GM19397 (cell line): ENCODE data around the gene SNRNP25.
"Not testable (repeated sequence)": the region's sequence is repeated elsewhere in the genome, so short reads cannot be mapped to it uniquely, and the experiment has no call there.

ENCODE experiments used
- ATAC-seq: cut with Tn5 transposase; IDR thresholded peaks from one replicate; pipeline ENCODE4 v1.9.1; 2021; ENCODE audit warnings: mild to moderate bottlenecking, moderate library complexity; ENCODE audit not compliant: unreplicated experiment

SNRNP25 gene

DNA sequence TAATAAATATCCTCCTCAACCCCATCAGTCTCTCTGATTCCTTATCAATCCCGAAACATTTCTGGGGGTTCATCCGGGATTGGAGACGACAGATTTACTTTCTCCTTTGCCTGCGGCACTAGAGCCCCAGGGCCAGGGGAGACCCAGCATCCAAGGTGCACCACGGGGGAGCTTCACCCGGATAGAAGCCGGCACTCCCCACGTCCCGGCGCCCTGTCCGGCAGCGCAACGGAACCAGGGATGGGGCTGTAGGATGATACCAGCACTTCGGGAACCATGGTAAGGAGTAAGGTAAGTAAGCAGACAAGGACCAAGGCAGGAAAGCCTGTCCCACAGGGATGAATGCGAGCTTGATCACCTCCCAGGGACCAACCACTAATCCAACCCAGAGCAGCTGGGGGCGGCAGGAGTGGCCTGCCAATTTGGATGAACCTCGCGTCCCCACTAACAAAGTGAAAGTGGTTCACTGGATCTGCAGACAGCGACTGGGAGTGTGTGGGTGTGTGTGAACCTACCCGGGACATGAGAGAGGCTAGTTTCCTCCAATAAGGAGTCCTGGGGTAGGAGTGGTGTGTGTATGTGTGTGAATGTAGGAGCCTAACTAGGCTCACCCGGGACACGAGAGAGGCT, 12.1 kb upstream of the SNRNP25 start:
- ATAC-seq: no peak

- no peak for ATAC-seq
These were observed 11.6 kb upstream of the SNRNP25 start for GRCh38 chr16:42069-42457.

DNA sequence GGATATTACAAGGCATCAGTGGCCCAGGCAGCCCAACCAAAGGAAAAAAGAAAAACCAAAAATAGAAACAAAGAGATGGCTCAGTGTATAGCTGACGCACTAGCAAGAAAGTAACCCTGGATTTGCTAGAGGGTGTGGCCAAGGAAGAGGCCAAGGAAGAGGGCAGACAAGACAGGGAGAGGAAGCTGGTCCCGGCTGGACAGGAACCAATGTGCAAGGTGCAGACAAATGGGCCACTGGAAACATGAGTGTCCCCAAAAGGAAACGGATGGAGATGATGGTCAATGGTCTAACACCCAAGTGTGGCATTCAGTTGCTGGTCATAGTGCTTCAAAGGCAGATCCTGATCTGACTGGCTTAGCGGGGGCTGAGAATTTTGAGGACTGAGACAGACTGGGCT, 10.9 kb upstream of the SNRNP25 start:
- no peak for ATAC-seq

DNA sequence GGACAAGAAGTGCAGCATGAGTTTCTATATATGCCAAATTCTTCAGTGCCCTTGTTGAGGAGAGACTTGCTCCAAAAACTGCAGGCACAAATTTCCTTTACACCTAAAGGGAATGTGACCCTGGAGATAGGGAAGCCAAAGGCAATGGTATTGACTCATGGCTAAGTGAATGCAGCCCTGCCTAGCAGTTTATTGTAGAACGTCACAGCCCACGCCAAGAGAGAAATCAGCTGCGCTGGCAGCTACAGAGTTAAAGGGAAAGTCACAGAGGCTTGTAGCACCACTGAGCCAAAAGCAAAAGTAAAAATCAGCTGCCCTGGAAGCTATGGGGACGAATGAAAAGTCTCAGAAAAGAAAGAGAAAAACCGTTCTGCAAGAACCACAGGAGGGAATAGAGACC, 10.3 kb upstream of the SNRNP25 start:
- no peak for ATAC-seq

GRCh38 chr16:44655-45054, 9.0 kb upstream of the SNRNP25 start:
- ATAC-seq: no peak

GRCh38 chr16:45454-45853, 8.2 kb upstream of the SNRNP25 start:
- ATAC-seq: no peak

DNA sequence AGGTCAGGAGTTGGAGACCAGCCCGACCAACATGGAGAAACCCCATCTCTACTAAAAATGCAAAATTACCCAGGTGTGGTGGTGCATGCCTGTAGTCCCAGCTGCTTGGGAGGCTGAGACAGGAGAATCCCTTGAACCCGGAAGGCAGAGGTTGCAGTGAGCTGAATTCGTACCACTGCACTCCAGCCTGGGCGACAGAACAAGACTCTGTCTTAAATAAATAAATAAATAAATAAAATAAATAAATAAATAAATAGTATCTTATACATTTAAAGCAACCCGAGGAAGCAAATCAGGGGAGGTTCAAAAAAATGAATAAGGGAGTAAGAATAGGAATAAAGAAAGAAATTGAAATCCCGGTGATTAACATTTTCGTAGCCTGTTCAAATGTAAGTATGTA, 7.1 kb upstream of the SNRNP25 start:
- not testable (repeated sequence) for ATAC-seq

- ATAC-seq: no peak
These were observed 6.4 kb upstream of the SNRNP25 start for GRCh38 chr16:47234-47633.

- ATAC-seq: no peak
These were observed 2.6 kb upstream of the SNRNP25 start for GRCh38 chr16:50769-51591.

DNA sequence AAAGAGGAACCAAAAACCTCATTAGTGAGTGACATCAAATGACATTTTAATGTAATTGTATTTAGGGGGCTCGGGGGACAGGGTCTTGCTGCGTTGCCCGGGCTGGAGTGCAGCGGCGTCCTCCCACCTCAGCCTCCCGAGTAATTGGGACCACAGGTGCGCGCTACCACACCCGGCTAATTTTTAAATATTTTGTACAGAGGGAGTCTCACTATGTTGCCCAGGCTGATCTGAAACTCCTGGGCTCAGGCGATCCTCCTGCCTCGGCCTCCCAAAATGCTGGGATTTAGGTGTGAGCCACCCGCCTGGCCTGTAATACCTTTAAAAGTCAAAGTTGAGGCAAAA, 581 bp downstream of the SNRNP25 start:
- ATAC-seq: no peak

- ATAC-seq: no peak
These were observed 2.0 kb downstream of the SNRNP25 start for GRCh38 chr16:55571-56136.

DNA sequence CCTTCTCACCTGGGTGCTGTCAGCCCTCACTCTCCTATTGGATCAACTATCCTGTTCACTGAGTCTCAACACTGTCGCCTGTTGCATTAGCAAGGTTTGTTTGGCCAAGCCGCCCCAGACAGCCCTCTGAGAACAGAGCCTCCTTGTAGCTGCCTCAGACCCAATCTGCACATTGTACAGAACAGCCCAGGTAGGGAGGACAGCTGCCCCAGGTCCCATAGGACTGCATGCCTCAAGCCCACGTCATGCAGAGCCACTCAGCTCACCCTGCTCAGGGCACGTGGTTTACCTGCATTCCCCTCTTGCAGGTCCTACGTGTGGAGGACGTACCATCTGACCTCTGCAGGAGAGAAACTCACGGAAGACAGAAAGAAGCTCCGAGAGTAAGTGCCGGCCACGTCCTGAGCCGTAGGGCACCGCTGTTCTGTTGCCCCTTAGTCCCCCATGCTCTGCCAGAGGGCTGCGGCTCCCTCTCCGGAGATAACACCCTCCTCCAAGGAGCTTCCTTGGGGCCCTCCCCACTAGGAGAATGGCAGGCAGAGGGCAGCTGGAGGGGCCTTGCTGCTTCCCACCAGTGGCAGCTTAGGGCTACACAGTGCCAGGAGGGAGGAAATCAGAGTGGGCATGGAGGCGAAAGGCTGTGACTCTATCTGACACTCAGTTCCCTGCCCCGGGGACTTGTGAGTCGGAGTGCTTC, 2.8 kb downstream of the SNRNP25 start:
- no peak for ATAC-seq

- ATAC-seq: no peak
These were observed 4.1 kb downstream of the SNRNP25 start for GRCh38 chr16:57711-58110.

- no peak for ATAC-seq
These were observed 5.1 kb downstream of the SNRNP25 start for GRCh38 chr16:58491-59439.

GRCh38 chr16:59440-60059, 5.9 kb downstream of the SNRNP25 start:
- ATAC-seq: no peak

DNA sequence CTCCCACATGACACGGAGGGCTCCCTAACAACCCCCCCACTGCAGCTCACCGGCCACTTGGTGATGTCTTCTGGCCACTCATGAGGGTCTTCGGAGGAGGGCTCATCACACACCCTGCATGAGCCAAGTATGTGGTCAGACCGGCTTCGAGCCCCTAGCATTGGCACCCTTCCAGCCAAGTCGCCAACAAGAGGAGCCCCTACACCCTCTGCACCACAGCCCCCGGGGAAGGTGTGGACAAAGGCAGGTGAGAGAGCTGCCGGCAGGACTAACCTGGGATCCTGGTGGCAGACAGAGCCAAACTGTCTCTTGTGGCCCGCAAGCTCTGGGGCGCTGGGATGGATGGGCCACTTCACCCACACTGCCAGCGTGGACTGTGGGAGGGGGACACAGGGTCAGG, 6.5 kb downstream of the SNRNP25 start:
- no peak for ATAC-seq

GRCh38 chr16:60929-61878, 7.6 kb downstream of the SNRNP25 start:
- no peak for ATAC-seq

DNA sequence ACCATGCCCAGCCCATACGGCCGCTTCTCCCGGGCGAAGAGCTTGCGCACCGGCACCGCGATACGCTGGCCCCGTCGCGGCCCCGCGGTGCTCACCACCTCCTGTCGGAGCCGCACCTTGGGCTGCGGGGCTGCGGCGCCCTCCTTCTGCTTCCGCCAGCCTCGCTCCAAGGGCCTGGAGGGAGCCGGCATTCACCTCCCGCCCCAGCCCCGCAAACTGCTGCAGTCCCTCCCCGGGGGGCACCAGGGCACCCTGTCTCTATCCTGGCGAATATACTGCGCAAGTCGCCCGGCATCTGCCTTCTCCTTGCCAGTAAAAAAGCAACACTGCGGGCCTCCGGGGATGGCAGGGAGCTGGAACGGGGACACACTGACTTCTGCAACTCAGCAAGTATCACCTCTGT, 8.3 kb downstream of the SNRNP25 start:
- ATAC-seq: no peak

DNA sequence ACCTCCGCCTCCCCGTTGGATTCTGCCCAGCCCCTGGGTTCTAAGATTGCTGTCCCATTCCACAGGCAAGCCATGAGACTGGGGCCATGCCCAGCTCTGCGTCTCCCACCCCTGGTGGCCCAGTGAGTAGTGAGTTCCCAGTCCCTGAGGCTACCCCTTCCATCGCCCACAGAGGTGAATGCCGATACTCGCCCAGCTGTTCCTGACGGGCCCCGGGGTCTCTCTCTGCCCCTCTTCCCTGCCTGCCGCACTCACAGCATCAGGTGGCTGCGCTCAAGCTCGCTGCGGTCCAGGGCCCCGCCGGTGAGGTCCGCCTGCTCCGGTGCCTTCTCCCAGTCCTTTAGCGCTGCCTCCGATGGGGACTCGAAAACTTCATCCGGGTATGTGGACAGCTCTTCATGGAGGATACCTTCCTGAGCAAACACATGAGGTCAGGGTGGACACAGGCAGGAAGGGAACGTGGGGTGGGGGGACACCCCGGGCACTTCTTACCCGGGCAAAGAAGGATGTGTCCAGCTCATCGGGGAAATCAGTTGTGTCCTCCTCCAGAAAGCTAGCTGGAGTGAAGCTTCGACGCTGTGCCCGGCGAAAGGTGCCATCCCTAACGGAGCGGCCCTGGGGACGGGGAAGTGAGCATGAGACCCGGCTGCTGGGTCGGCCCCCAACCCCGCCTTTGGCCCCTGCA, 8.8 kb downstream of the SNRNP25 start:
- ATAC-seq: no peak
